ENCODE data around the gene FRS3.

DNA sequence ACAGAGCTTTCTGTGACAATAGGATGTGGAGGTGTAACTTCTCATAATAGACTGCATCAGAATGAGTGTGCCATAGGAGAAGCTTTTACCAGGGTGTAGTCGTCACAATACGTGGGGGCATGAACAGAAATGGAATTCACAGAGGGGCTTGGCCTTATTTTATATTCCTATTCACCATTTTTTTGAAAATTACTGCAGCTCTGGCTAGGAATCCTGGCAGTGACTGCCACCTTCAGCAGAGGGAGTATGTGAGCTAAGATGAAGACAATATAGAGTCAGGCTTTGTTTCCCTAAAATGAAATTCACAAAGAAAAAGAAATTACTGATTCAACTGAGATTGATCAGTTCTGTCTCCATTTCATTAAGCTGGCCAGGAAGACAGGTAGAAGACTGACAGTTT lies 21.7 kb upstream of the FRS3 start:
- TF ChIP-seq, protein P1, sequence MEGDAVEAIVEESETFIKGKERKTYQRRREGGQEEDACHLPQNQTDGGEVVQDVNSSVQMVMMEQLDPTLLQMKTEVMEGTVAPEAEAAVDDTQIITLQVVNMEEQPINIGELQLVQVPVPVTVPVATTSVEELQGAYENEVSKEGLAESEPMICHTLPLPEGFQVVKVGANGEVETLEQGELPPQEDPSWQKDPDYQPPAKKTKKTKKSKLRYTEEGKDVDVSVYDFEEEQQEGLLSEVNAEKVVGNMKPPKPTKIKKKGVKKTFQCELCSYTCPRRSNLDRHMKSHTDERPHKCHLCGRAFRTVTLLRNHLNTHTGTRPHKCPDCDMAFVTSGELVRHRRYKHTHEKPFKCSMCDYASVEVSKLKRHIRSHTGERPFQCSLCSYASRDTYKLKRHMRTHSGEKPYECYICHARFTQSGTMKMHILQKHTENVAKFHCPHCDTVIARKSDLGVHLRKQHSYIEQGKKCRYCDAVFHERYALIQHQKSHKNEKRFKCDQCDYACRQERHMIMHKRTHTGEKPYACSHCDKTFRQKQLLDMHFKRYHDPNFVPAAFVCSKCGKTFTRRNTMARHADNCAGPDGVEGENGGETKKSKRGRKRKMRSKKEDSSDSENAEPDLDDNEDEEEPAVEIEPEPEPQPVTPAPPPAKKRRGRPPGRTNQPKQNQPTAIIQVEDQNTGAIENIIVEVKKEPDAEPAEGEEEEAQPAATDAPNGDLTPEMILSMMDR (IDR thresholded peaks at IDR 0.05): no peak
- no peak for TF ChIP-seq POLR2A (IDR thresholded peaks at IDR 0.05)
